IMR-90 (cell line): ENCODE data around the gene ASB4. TPM values are rescaled to one million over a fixed set of nuclear protein-coding genes. Genes with fewer than 3 reads are reported as not detected.

ENCODE experiments used
- ATAC-seq: fragments of 200-7000 bp; cut with Tn5 transposase; 2 replicates; pipeline ENCODE4 v1.9.1; 2020; ENCODE audit warnings: low read depth, mild to moderate bottlenecking, moderate library complexity
- BruUV-seq: library from RNA; stranded (reverse); fragments of 400-500 nt; replicated peaks from 2 replicates; lab custom pipeline; 2021; lab: Mats Ljungman, UMichigan
- CTCF ChIA-PET: fragments of 300-600 bp; formaldehyde crosslinking; extraction: SDS; loops from one replicate; lab custom pipeline; 2021; ENCODE audit warnings: antibody characterized with exemption; lab: Yijun Ruan, JAX
- POLR2A ChIA-PET: fragments of 300-600 bp; sonication (Branson Sonifier 250); formaldehyde crosslinking; loops from one replicate; lab custom pipeline; 2022; ENCODE audit warnings: antibody characterized with exemption; ENCODE audit not compliant: unreplicated experiment; lab: Charles Lee
- DNase-seq: peaks from one replicate; pipeline ENCODE4 v3.0.0; 2013
- H2AFZ ChIP-seq: replicated peaks from 2 replicates; pipeline ENCODE3; 2013; ENCODE audit warnings: low read length, mild to moderate bottlenecking; ENCODE audit not compliant: poor library complexity
- H2AK5ac ChIP-seq: 2 replicates; pipeline ENCODE4 v1.6.1; 2013; ENCODE audit warnings: low read depth, low read length, inconsistent platforms
- H2AK9ac ChIP-seq: replicated peaks from 2 replicates; pipeline ENCODE3; 2013; ENCODE audit warnings: mild to moderate bottlenecking, low read depth, low read length, moderate library complexity; ENCODE audit not compliant: poor library complexity
- H2BK120ac ChIP-seq: 2 replicates; pipeline ENCODE4 v1.6.1; 2013; ENCODE audit warnings: low read depth, low read length, inconsistent platforms
- H2BK15ac ChIP-seq: 3 replicates; pipeline ENCODE4 v1.6.1; 2013; ENCODE audit warnings: low read depth, low read length, inconsistent platforms
- H2BK20ac ChIP-seq: 2 replicates; pipeline ENCODE4 v1.6.1; 2013; ENCODE audit warnings: low read depth, mild to moderate bottlenecking, inconsistent platforms, low read length, moderate library complexity
- H2BK5ac ChIP-seq: 2 replicates; pipeline ENCODE4 v1.6.1; 2013; ENCODE audit warnings: mild to moderate bottlenecking, low read depth, low read length, inconsistent platforms; ENCODE audit not compliant: poor library complexity, severe bottlenecking
- H3K14ac ChIP-seq: replicated peaks from 2 replicates; pipeline ENCODE4 v1.6.1; 2013; ENCODE audit warnings: low read depth, low read length, inconsistent platforms
- H3K18ac ChIP-seq: 2 replicates; pipeline ENCODE4 v1.6.1; 2013; ENCODE audit warnings: low read depth, low read length, control low read depth
- H3K23ac ChIP-seq: 2 replicates; pipeline ENCODE4 v1.6.1; 2013; ENCODE audit warnings: low read depth, low read length, inconsistent platforms
- H3K27ac ChIP-seq: 2 replicates; pipeline ENCODE4 v1.5.1; 2013; ENCODE audit warnings: mild to moderate bottlenecking, control low read depth, low read length; ENCODE audit not compliant: insufficient read depth
- H3K27me3 ChIP-seq: 2 replicates; pipeline ENCODE4 v1.6.1; 2013; ENCODE audit warnings: low read length; ENCODE audit not compliant: control insufficient read depth, insufficient read depth
- H3K36me3 ChIP-seq: 2 replicates; pipeline ENCODE4 v1.6.1; 2013; ENCODE audit warnings: low read length, mixed read lengths; ENCODE audit not compliant: control insufficient read depth, insufficient read depth
- H3K4ac ChIP-seq: 2 replicates; pipeline ENCODE4 v1.6.1; 2013; ENCODE audit warnings: low read depth, low read length, inconsistent platforms
- H3K4me1 ChIP-seq: 2 replicates; pipeline ENCODE4 v1.6.1; 2013; ENCODE audit warnings: low read length, mixed read lengths; ENCODE audit not compliant: control insufficient read depth, insufficient read depth
- H3K4me2 ChIP-seq: 2 replicates; pipeline ENCODE4 v1.6.1; 2013; ENCODE audit warnings: low read depth, mild to moderate bottlenecking, control low read depth, low read length, moderate library complexity
- H3K4me3 ChIP-seq: 2 replicates; pipeline ENCODE4 v1.5.1; 2013; ENCODE audit warnings: low read depth, mild to moderate bottlenecking, control low read depth, low read length, moderate library complexity; ENCODE audit not compliant: insufficient read depth
- H3K56ac ChIP-seq: 2 replicates; pipeline ENCODE4 v1.6.1; 2013; ENCODE audit warnings: low read length, inconsistent platforms; ENCODE audit not compliant: insufficient read depth; ENCODE audit errors: extremely low read depth
- H3K79me1 ChIP-seq, 2 experiments: 2 replicates each; pipeline ENCODE4 v1.6.1; 2013; ENCODE audit warnings: low read length in 2 of 2, inconsistent platforms in 1 of 2, low read depth in 1 of 2
- H3K9ac ChIP-seq: 2 replicates; pipeline ENCODE4 v1.6.1; 2013; ENCODE audit warnings: low read depth, low read length, control low read depth
- H3K9me1 ChIP-seq: 2 replicates; pipeline ENCODE4 v1.6.1; 2013; ENCODE audit warnings: low read length, inconsistent platforms; ENCODE audit not compliant: insufficient read depth
- H3K9me3 ChIP-seq: 2 replicates; pipeline ENCODE4 v1.6.1; 2013; ENCODE audit warnings: low read length; ENCODE audit not compliant: control insufficient read depth, insufficient read depth
- H4K20me1 ChIP-seq: 2 replicates; pipeline ENCODE4 v1.6.1; 2013; ENCODE audit warnings: low read length, inconsistent platforms; ENCODE audit not compliant: insufficient read depth
- H4K5ac ChIP-seq: 2 replicates; pipeline ENCODE4 v1.6.1; 2013; ENCODE audit warnings: mild to moderate bottlenecking, low read depth, low read length, control low read depth
- H4K8ac ChIP-seq, 2 experiments: 2 replicates each; pipeline ENCODE4 v1.6.1; 2013; ENCODE audit warnings: low read depth in 2 of 2, low read length in 2 of 2, control low read depth in 1 of 2, inconsistent platforms in 1 of 2
- H4K91ac ChIP-seq: 2 replicates; pipeline ENCODE4 v1.6.1; 2013; ENCODE audit warnings: low read depth, low read length, inconsistent platforms; ENCODE audit not compliant: insufficient read depth
- CHD1 ChIP-seq: IDR thresholded peaks from 2 replicates; pipeline ENCODE4 v1.6.1; 2012; ENCODE audit warnings: low read depth, low read length, improper control_type of control experiment
- FOS ChIP-seq: fragments of 150-350 bp; IDR thresholded peaks from 2 replicates; pipeline ENCODE4 v1.6.1; 2016; ENCODE audit warnings: low read depth, low read length
- SMC3 ChIP-seq: fragments of 150-350 bp; IDR thresholded peaks from 2 replicates; pipeline ENCODE4 v1.6.1; 2016; ENCODE audit warnings: low read depth, mild to moderate bottlenecking, antibody characterized with exemption, low read length, moderate library complexity
- WGBS, 2 experiments: methylation state at CpG; one replicate each; pipeline versions ENCODE4 v1.1.5 to v1.1.7; 2013; ENCODE audit warnings: missing lambda C conversion rate in 2 of 2; ENCODE audit not compliant: insufficient read length in 1 of 2; ENCODE audit errors: extremely low coverage in 2 of 2; 5-methylcytosine and 5-hydroxymethylcytosine counted together
- dilution Hi-C: fragments of 300-500 bp; cut with HindIII; formaldehyde crosslinking; loops from one replicate; pipeline ENCODE4 v1.14.3; 2018; ENCODE audit warnings: low sequenced_read_pairs; ENCODE audit not compliant: unreplicated experiment
- in situ Hi-C: fragments of 300-500 bp; cut with MboI; formaldehyde crosslinking; loops from 3 replicates; pipeline ENCODE4 v1.14.3; 2019; ENCODE audit warnings: low sequenced_read_pairs, inconsistent platforms, mixed read lengths
- intact Hi-C: fragments of 100-400 bp; cut with micrococcal nuclease; formaldehyde crosslinking; loops from 2 replicates; pipeline ENCODE4 v1.10.0; 2022
- polyA plus RNA-seq, 3 experiments: library from polyadenylated mRNA; depleted of rRNA; stranded (reverse); fragments of >200 nt; gene quantifications; 2 replicates each; pipeline ENCODE4 v1.2.3, GENCODE V29; 2012; ENCODE audit warnings: low replicate concordance in 1 of 3
- total RNA-seq: library from RNA; depleted of rRNA; stranded (reverse); fragments of >200 nt; gene quantifications from 2 replicates; pipeline ENCODE4 v1.2.3, GENCODE V29; 2012

The ASB4 gene
- total and polyA plus RNA-seq, 2 of the 4 experiments (the other 2 are of a cell fraction): not detected

DNA sequence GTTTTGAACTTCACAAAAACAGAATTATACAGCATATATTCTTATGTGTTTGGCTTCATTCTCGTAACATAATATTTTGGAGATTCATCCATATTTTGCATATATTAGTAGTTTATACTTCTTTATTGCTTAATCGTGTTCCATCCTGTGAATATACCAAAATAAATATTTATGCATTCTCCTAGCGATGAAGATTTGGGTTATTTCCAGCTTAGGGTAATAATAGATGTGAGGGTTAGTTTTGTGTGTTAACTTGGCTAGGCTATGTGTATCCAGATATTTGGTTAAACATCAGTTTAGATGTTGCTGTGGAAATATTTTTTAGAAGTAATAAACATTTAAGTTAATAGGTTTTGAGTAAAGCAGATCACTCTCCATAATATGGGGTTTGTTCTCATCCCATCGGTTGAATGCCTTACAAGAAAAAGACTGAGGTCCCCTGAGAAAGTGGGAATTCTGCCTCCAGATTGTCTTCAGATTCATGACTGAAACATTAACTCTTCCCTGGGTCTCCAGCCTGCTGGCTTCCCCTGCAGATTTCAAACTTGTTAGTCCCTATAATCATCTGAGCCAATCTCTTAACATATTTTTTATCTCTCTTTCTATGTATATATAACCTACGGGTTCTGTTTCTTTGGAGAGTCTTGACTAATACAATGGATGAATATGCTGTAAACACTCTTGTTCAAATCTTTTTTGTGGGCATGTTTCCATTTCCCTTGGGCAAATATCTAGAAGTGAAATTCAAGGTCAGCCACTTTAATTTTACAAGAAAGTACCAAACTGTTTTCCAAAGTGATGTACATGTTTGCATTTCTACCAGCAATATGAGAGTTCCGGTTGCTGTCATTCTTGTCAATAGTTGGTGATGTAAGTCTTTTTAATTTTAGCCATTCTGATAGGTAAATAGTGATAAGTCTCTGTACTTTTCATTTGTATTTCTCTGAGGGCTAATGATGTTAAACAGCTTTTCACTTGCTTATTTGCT lies 61.9 kb downstream of the ASB4 start (continued):
- no peak for TF ChIP-seq SMC3

DNA sequence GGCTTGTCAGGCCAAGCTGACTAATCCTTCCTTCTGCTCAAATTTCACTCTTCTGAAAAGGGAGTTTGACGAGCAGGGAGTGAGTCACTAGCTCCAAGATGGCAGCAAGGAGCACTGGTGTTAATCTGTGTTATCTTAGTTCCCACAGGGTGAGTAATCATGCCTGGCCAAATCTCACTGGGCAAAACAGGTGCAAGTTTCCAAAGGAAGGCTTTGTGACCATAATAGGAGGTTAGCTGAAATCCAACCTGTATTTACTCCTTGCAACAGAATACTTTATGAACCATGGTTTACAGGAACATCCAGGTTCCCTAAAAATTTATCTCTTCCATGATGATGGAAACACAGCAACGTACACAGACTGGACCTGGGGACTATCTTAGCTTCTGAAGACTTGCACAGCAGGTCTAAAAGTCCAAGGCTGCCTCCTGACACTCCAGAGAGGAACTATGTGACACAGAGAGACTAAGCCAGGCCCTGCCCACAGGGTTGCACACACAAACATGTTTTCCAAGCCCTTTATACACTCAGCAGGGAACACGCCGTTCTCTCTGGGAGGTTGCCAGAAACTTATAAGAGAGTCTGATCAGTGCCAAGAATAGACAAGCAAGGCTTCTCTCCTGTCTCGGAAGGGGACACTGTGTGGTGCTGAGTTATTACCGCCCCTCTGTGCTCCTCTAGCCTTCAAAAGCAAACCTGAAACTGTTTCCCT lies 64.2 kb downstream of the ASB4 start:
- BruUV-seq: no TSS peak
- peak; percentile 74 for ATAC-seq
- Histone ChIP-seq H2BK120ac (no peak overlapping the region), H3K9ac (no peak overlapping the region), H3K9me3 (no peaks in the 10 kb centered on the region), H4K20me1 (no peaks in the 10 kb centered on the region), H2AK5ac (no peak overlapping the region), H3K4me2 (no peak overlapping the region), H2BK15ac (no peak overlapping the region), H2AK9ac (no peak overlapping the region), H3K14ac (no peak overlapping the region), H3K9me1 (no peaks in the 10 kb centered on the region), H2AFZ (no peak overlapping the region), H2BK20ac (no peak overlapping the region), H3K4me1 (no peaks in the 10 kb centered on the region), H3K27ac (no peak overlapping the region), H3K18ac (no peak overlapping the region), H3K56ac (no peak overlapping the region), H3K23ac (no peak overlapping the region), H3K79me1 (no peaks in the 10 kb centered on the region), H3K36me3 (no peaks in the 10 kb centered on the region), H3K4me3 (no peak overlapping the region), H4K91ac (no peak overlapping the region), H4K5ac (no peak overlapping the region), H3K27me3 (no peaks in the 10 kb centered on the region; the same call in 1 of the 2 replicates), H2BK5ac (no peak overlapping the region), H3K4ac (no peak overlapping the region), H4K8ac (no peak overlapping the region)
- POLR2A ChIA-PET: no interaction called here
- TF ChIP-seq CHD1: no peak
- TF ChIP-seq FOS: peak; percentile 49; the same call in 1 of the 2 replicates
- DNase-seq: peak; percentile 74
- 29% methylated on average over 4 of the region's 6 CpGs; no CpG with 5 or more reads in 1 of the 2 experiments for WGBS, 2 experiments
- dilution Hi-C loops: no loop called here
- intact Hi-C loops: loop anchor here (2.0 kb wide), 1 partner anchor 33 kb away; no protein-coding TSS in a partner anchor
- in situ Hi-C loops: no loop called here
- CTCF ChIA-PET: interaction anchor here (0.7 kb wide), 1 partner anchor 137 kb away, joined by 3 read pairs; no protein-coding TSS in a partner anchor
